ENCODE results near the gene KLHL10. TPM values are rescaled to one million over a fixed set of nuclear protein-coding genes. Genes with fewer than 3 reads are reported as not detected.
"Not testable (repeated sequence)": the region's sequence is repeated elsewhere in the genome, so short reads cannot be mapped to it uniquely, and the experiment has no call there.

KLHL10 gene
- total RNA-seq, 2 donors from 2014 or later, result 0.15 TPM; not detected in 1

DNA sequence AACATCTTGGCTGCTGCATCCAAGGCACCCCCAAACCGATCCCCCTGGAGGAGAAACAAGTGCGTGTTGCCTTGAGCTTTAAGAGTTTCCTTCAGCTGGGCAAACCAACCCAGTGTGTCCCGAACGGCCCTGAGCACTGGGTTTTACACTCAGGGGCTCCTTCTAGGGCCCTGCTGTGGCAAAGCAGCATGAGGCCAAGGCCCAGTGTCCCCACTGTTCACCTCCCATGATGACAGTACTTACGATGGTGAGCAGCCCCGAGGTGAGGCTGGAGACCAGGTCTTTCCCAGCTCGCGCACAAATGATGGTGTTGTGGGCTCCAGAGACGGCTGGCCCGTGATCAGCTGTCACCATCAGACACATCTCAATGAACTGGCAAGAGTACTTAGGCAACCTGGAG lies 34.2 kb downstream of the KLHL10 start:
- H3K36me3 ChIP-seq (ENCODE audit: control insufficient read depth, insufficient read depth, low read length), result peaks cover 74% of the 10 kb centered on the region
- no peak overlapping the region for H3K27ac ChIP-seq (ENCODE audit: low read depth, low read length)
- H3K4me1 ChIP-seq (ENCODE audit: control insufficient read depth, insufficient read depth, low read length), result peaks cover 5% of the 10 kb centered on the region
- H3K4me1 Mint-ChIP-seq, result peaks cover 4% of the 10 kb centered on the region
- H3K36me3 Mint-ChIP-seq (ENCODE audit: low read depth), result peaks cover 88% of the 10 kb centered on the region
- TF ChIP-seq, protein P1, sequence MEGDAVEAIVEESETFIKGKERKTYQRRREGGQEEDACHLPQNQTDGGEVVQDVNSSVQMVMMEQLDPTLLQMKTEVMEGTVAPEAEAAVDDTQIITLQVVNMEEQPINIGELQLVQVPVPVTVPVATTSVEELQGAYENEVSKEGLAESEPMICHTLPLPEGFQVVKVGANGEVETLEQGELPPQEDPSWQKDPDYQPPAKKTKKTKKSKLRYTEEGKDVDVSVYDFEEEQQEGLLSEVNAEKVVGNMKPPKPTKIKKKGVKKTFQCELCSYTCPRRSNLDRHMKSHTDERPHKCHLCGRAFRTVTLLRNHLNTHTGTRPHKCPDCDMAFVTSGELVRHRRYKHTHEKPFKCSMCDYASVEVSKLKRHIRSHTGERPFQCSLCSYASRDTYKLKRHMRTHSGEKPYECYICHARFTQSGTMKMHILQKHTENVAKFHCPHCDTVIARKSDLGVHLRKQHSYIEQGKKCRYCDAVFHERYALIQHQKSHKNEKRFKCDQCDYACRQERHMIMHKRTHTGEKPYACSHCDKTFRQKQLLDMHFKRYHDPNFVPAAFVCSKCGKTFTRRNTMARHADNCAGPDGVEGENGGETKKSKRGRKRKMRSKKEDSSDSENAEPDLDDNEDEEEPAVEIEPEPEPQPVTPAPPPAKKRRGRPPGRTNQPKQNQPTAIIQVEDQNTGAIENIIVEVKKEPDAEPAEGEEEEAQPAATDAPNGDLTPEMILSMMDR (conservative IDR thresholded peaks at IDR 0.05), result no peak
- no peak overlapping the region for H3K4me3 Mint-ChIP-seq
- WGBS, 2 experiments (ENCODE audit: insufficient coverage in 1 of 2, insufficient read length in 1 of 2), result 93 to 95% methylated on average over 10 of the region's 10 CpGs
- H3K9me3 ChIP-seq (ENCODE audit: control insufficient read depth, low read length), result peaks cover 5% of the 10 kb centered on the region
- DNase-seq, result peak; percentile 44
- peaks cover 17% of the 10 kb centered on the region for H3K9me3 Mint-ChIP-seq
- H3K4me3 ChIP-seq (ENCODE audit: low read length), result no peak overlapping the region
- no peaks in the 10 kb centered on the region for H3K27me3 Mint-ChIP-seq (ENCODE audit: insufficient read depth)
- H3K27ac Mint-ChIP-seq, result no peak overlapping the region
- H3K27me3 ChIP-seq (ENCODE audit: control insufficient read depth, insufficient read depth, low read length, poor library complexity, severe bottlenecking), result no peaks in the 10 kb centered on the region
- no peak overlapping the region for H3K9ac ChIP-seq (ENCODE audit: extremely low read depth, low read length, poor library complexity, severe bottlenecking)

DNA sequence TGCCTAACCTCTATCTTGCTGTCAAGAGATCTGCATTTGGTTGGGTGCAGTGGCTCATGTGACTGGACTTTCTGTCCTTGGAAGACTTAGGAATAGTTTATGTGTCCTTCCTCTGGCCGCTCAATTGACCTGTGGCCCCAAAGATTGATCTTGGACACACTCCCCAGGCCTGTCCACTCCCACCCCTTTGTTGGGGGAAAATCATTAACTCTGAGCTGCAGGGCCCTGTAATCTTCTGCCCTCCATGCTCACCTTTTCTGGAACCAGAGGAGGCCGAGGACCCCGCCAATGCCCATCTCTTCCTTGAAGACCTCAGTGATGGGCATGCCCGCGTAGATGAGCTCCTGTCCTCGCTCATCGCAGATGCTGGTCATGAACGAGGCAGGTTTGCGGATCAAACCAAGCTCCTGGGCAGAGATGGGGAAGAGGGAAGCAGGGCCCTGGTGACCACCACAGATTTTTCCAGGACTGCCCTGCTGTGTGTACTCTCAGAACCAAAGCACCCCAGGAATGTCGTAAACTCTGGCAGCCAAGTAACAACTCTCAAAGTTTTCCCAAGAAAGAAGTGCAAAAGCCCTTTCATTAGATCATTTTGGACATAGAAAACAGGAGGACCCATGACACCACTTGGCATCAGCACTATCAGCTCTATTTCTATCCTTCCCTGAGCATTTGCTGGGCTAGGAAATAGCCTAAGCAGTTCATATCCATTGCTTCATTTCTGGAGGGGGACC lies 36.1 kb downstream of the KLHL10 start:
- 97% methylated on average over 8 to 10 of the region's 10 CpGs for WGBS, 2 experiments (ENCODE audit: insufficient coverage in 1 of 2, insufficient read length in 1 of 2)
- Mint-ChIP-seq H3K9me3 (peaks cover 23% of the 10 kb centered on the region), H3K27me3 (ENCODE audit: insufficient read depth) (no peaks in the 10 kb centered on the region), H3K27ac (no peak overlapping the region), H3K4me3 (no peak overlapping the region), H3K36me3 (ENCODE audit: low read depth) (peaks cover 93% of the 10 kb centered on the region), H3K4me1 (peaks cover 2% of the 10 kb centered on the region)
- no peak overlapping the region for H3K9ac ChIP-seq (ENCODE audit: extremely low read depth, low read length, poor library complexity, severe bottlenecking)
- peaks cover 5% of the 10 kb centered on the region for H3K4me1 ChIP-seq (ENCODE audit: control insufficient read depth, insufficient read depth, low read length)
- H3K27ac ChIP-seq (ENCODE audit: low read depth, low read length), result no peak overlapping the region
- H3K9me3 ChIP-seq (ENCODE audit: control insufficient read depth, low read length), result peaks cover 14% of the 10 kb centered on the region
- no peak overlapping the region for H3K4me3 ChIP-seq (ENCODE audit: low read length)
- no peaks in the 10 kb centered on the region for H3K27me3 ChIP-seq (ENCODE audit: control insufficient read depth, insufficient read depth, low read length, poor library complexity, severe bottlenecking)
- H3K36me3 ChIP-seq (ENCODE audit: control insufficient read depth, insufficient read depth, low read length), result peaks cover 77% of the 10 kb centered on the region
- no peak for DNase-seq
- TF ChIP-seq, protein P1 (conservative IDR thresholded peaks at IDR 0.05), result no peak

DNA sequence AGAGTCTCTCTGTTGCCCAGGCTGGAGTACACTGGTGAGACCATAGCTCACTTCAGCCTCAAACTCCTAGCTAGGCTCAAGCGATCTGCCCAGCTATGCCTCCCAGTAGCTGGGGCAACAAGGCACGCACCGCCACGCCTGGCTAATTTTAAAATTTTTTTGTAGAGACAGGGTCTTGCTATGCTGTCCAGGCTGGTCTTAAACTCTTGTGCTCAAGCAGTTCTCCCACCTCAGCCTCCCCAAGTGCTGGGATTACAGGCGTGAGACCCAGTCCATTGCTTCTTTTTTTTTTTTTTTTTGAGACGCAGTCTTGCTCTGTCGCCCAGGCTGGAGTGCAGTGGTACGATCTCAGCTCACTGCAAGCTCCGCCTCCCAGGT lies 36.7 kb downstream of the KLHL10 start:
- H3K27ac Mint-ChIP-seq; H3K4me3 ChIP-seq (ENCODE audit: low read length); H3K27ac ChIP-seq (ENCODE audit: low read depth, low read length); H3K4me1 Mint-ChIP-seq; H3K4me3 Mint-ChIP-seq; H3K27me3 Mint-ChIP-seq (ENCODE audit: insufficient read depth); DNase-seq; H3K27me3 ChIP-seq (ENCODE audit: control insufficient read depth, insufficient read depth, low read length, poor library complexity, severe bottlenecking); H3K4me1 ChIP-seq (ENCODE audit: control insufficient read depth, insufficient read depth, low read length); H3K9ac ChIP-seq (ENCODE audit: extremely low read depth, low read length, poor library complexity, severe bottlenecking): not testable (repeated sequence)
- H3K9me3 Mint-ChIP-seq, result peaks cover 23% of the 10 kb centered on the region
- WGBS, 2 experiments (ENCODE audit: insufficient coverage in 1 of 2, insufficient read length in 1 of 2), result 94 to 96% methylated on average over 5 to 7 of the region's 9 CpGs
- peaks cover 91% of the 10 kb centered on the region for H3K36me3 Mint-ChIP-seq (ENCODE audit: low read depth)
- peaks cover 76% of the 10 kb centered on the region for H3K36me3 ChIP-seq (ENCODE audit: control insufficient read depth, insufficient read depth, low read length)
- H3K9me3 ChIP-seq (ENCODE audit: control insufficient read depth, low read length), result peaks cover 14% of the 10 kb centered on the region

Data from endodermal cell (in vitro differentiated cells).